ENCODE results near the gene CNTNAP2. TPM values are rescaled to one million over a fixed set of nuclear protein-coding genes. Genes with fewer than 3 reads are reported as not detected.

The CNTNAP2 gene
- total RNA-seq, 2 experiments from 2014 or later = 0.28 TPM; not detected in 1

DNA sequence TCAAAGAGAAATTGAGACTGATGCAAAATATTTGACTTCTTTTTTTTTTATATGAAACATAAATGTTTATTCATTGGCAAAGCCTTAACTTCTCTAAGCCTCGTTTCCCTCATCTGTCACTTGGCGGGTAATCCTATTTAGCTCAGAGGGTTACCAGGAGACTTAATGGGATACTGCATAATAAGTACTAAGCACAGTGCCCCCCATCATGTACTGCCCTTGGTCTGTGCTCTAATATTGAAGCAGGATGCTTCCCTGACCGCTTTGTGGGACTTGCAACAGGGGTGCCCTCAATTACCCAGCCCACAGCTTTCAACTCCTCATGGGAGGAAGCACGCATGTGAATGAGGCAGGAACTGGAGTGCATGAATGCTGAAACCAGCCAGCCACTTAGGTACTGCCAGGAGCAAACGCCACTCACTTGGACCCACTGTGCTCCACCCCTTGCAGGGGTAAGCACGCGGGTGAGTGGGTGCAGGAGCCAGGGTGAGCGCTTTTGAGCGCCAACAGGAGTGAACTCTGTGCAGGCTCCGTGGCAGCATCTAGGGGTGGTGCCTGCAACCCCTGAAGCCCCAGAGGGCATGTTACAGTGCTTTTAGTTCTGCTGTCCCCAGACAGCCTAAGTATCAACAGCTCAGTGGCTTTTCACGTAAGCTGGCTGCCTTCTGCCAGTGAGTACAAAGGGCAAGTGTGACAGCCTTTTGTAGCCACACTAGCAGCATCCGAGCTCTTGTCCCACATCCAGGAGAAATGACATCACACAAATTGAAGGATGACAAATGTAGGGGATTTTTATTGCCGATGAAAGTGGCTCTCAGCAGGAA lies 2264.2 kb downstream of the CNTNAP2 start:
- Histone ChIP-seq H3K4me3 (ENCODE audit: low read depth, low read length, poor library complexity, severe bottlenecking) (no peak overlapping the region), H3K4me2 (ENCODE audit: low read length) (no peak overlapping the region), H3K36me3 (ENCODE audit: insufficient read depth, low read length) (no peaks in the 10 kb centered on the region), H3K9me3 (ENCODE audit: low read length) (no peaks in the 10 kb centered on the region), H3K27ac (ENCODE audit: low read depth, low read length, poor library complexity, severe bottlenecking) (no peak overlapping the region), H2AFZ (ENCODE audit: low read length) (no peak overlapping the region), H4K20me1 (ENCODE audit: insufficient read depth, low read length) (no peaks in the 10 kb centered on the region), H3K79me2 (ENCODE audit: insufficient read depth, low read depth, low read length) (no peaks in the 10 kb centered on the region), H3K9me2 (ENCODE audit: insufficient read depth, low read length) (no peaks in the 10 kb centered on the region), H3K4me1 (ENCODE audit: insufficient read depth, low read length, poor library complexity, severe bottlenecking) (no peaks in the 10 kb centered on the region)
- TF ChIP-seq, protein P1, sequence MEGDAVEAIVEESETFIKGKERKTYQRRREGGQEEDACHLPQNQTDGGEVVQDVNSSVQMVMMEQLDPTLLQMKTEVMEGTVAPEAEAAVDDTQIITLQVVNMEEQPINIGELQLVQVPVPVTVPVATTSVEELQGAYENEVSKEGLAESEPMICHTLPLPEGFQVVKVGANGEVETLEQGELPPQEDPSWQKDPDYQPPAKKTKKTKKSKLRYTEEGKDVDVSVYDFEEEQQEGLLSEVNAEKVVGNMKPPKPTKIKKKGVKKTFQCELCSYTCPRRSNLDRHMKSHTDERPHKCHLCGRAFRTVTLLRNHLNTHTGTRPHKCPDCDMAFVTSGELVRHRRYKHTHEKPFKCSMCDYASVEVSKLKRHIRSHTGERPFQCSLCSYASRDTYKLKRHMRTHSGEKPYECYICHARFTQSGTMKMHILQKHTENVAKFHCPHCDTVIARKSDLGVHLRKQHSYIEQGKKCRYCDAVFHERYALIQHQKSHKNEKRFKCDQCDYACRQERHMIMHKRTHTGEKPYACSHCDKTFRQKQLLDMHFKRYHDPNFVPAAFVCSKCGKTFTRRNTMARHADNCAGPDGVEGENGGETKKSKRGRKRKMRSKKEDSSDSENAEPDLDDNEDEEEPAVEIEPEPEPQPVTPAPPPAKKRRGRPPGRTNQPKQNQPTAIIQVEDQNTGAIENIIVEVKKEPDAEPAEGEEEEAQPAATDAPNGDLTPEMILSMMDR (conservative IDR thresholded peaks at IDR 0.05; ENCODE audit: low read length) = no peak
- no peak for TF ChIP-seq EZH2phosphoT487 (IDR thresholded peaks at IDR 0.05; ENCODE audit: borderline replicate concordance, low read depth, low read length)
- POLR2A ChIA-PET = no interaction called here
- CTCF ChIA-PET (ENCODE audit: unreplicated experiment) = no interaction called here
- DNase-seq (ENCODE audit: low spot score) = no peak
- intact Hi-C loops (cut with micrococcal nuclease; ENCODE audit: unreplicated experiment) = no loop called here
- no TSS peak for BruUV-seq (replicated peaks)

DNA sequence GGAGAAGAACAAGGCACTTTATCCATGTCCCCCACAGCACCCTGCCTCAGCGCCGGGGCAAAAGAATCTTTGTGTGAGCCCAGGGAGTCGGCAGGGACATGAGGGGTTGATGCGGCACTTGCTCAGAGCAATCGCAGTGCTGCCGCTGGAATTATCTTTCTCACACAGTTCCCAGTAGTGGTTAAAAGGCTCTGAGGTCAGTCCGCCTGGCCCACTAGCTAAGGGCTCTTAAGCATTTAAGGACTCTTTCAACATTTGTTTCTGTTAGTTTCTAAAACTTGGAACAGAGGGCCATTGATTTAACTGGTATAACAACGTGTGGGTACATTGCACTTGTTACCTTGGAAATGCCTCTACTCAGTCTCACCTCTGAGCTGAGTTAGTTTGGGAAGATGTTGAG lies 2266.0 kb downstream of the CNTNAP2 start:
- DNase-seq (ENCODE audit: low spot score) = no peak
- BruUV-seq (replicated peaks) = no TSS peak
- Histone ChIP-seq H3K4me1 (ENCODE audit: insufficient read depth, low read length, poor library complexity, severe bottlenecking) (no peaks in the 10 kb centered on the region), H3K9me2 (ENCODE audit: insufficient read depth, low read length) (no peaks in the 10 kb centered on the region), H4K20me1 (ENCODE audit: insufficient read depth, low read length) (no peaks in the 10 kb centered on the region), H3K36me3 (ENCODE audit: insufficient read depth, low read length) (no peaks in the 10 kb centered on the region), H3K79me2 (ENCODE audit: insufficient read depth, low read depth, low read length) (no peaks in the 10 kb centered on the region), H3K4me2 (ENCODE audit: low read length) (no peak overlapping the region), H3K4me3 (ENCODE audit: low read depth, low read length, poor library complexity, severe bottlenecking) (no peak overlapping the region), H2AFZ (ENCODE audit: low read length) (no peak overlapping the region), H3K27ac (ENCODE audit: low read depth, low read length, poor library complexity, severe bottlenecking) (no peak overlapping the region), H3K9me3 (ENCODE audit: low read length) (no peaks in the 10 kb centered on the region)
- intact Hi-C loops (cut with micrococcal nuclease; ENCODE audit: unreplicated experiment) = no loop called here
- ChIA-PET CTCF (ENCODE audit: unreplicated experiment) (no interaction called here), POLR2A (no interaction called here)
- TF ChIP-seq, protein P1 (conservative IDR thresholded peaks at IDR 0.05; ENCODE audit: low read length) = no peak
- TF ChIP-seq EZH2phosphoT487 (IDR thresholded peaks at IDR 0.05; ENCODE audit: borderline replicate concordance, low read depth, low read length) = no peak

DNA sequence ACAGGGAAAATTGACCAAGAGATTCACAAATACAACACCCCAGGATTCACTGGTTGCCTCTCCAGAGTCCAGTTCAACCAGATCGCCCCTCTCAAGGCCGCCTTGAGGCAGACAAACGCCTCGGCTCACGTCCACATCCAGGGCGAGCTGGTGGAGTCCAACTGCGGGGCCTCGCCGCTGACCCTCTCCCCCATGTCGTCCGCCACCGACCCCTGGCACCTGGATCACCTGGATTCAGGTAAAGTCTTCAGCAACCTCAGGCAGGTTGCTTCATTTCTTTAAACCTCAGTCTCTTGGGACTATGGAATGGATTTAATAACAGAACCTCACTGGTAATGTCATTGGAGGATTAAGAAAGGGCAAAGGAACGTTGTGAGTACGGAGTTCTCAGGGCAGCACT lies 2267.1 kb downstream of the CNTNAP2 start:
- Histone ChIP-seq H3K4me2 (ENCODE audit: low read length) (no peak overlapping the region), H3K4me1 (ENCODE audit: insufficient read depth, low read length, poor library complexity, severe bottlenecking) (no peaks in the 10 kb centered on the region), H3K4me3 (ENCODE audit: low read depth, low read length, poor library complexity, severe bottlenecking) (no peak overlapping the region), H3K36me3 (ENCODE audit: insufficient read depth, low read length) (no peaks in the 10 kb centered on the region), H3K27ac (ENCODE audit: low read depth, low read length, poor library complexity, severe bottlenecking) (no peak overlapping the region), H4K20me1 (ENCODE audit: insufficient read depth, low read length) (no peaks in the 10 kb centered on the region), H3K9me2 (ENCODE audit: insufficient read depth, low read length) (no peaks in the 10 kb centered on the region), H2AFZ (ENCODE audit: low read length) (no peak overlapping the region), H3K9me3 (ENCODE audit: low read length) (no peaks in the 10 kb centered on the region), H3K79me2 (ENCODE audit: insufficient read depth, low read depth, low read length) (no peaks in the 10 kb centered on the region)
- no TSS peak for BruUV-seq (replicated peaks)
- TF ChIP-seq, protein P1 (conservative IDR thresholded peaks at IDR 0.05; ENCODE audit: low read length) = no peak
- no peak for TF ChIP-seq EZH2phosphoT487 (IDR thresholded peaks at IDR 0.05; ENCODE audit: borderline replicate concordance, low read depth, low read length)
- ChIA-PET CTCF (ENCODE audit: unreplicated experiment) (no interaction called here), POLR2A (no interaction called here)
- intact Hi-C loops (cut with micrococcal nuclease; ENCODE audit: unreplicated experiment) = no loop called here
- DNase-seq (ENCODE audit: low spot score) = no peak
